ENCODE measurements around the gene USP50. TPM values are rescaled to one million over a fixed set of nuclear protein-coding genes. Genes with fewer than 3 reads are reported as not detected.

USP50 gene
- not detected in 2 replicates for total RNA-seq (2021)
- long read RNA-seq: 0 reads

DNA sequence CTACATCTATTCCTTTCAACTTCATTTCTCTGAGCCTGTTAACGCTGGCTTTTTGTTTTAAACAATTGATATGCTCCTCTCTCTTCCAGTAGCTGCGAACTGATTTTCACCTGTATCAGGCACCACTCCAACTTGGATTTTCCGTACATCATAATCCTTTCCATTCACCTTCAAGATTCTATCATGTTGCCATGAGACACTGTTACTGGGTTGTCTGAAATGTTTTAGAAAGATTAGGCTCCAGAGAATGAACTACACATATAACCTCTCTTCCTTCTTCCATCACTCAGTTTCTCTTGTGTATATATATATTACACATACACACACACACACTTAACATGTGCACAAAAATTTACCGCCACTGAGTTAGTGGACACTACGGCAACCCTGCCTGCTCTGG lies at the start of gene USP50:
USP50 (minus strand) TSS at position 101 of the 400 bp plus-strand sequence. CDS start 141 bp downstream, outside the sequence.
- Histone ChIP-seq H3K14ac (ENCODE audit: insufficient read depth, low read length) (no peak within 1 kb of the TSS), H4K5ac (ENCODE audit: insufficient read length, low read depth, low read length) (no peak within 1 kb of the TSS), H2AK5ac (ENCODE audit: insufficient read length, low read length) (no peak within 1 kb of the TSS), H3K23me2 (ENCODE audit: insufficient read length, low read depth, low read length, poor library complexity, severe bottlenecking) (no peaks in the 10 kb centered on the region), H3K9ac (ENCODE audit: extremely low read depth, insufficient read length, low read length) (no peak within 1 kb of the TSS), H4K20me1 (ENCODE audit: control insufficient read depth, insufficient read depth, insufficient read length) (no peaks in the 10 kb centered on the region), H3T11ph (ENCODE audit: low read length) (no peak within 1 kb of the TSS), H3K56ac (ENCODE audit: insufficient read length, low read depth, low read length) (no peak within 1 kb of the TSS), H2BK12ac (ENCODE audit: insufficient read length, low read depth, low read length) (no peak within 1 kb of the TSS), H3K79me1 (ENCODE audit: insufficient read depth, low read depth, low read length, poor library complexity, severe bottlenecking) (no peaks in the 10 kb centered on the region), H2BK120ac (ENCODE audit: low read depth, low read length, poor library complexity, severe bottlenecking) (no peak within 1 kb of the TSS), H2AFZ (ENCODE audit: low read length) (no peak within 1 kb of the TSS), H3K79me2 (ENCODE audit: insufficient read depth, low read length) (no peaks in the 10 kb centered on the region), H3K23ac (ENCODE audit: insufficient read length, low read depth, low read length) (no peak within 1 kb of the TSS), H2BK5ac (ENCODE audit: insufficient read length, low read length) (no peak within 1 kb of the TSS), H2BK20ac (ENCODE audit: low read depth, low read length, poor library complexity, severe bottlenecking) (no peak within 1 kb of the TSS), H3K4ac (ENCODE audit: low read depth, low read length) (no peak within 1 kb of the TSS), H3K27me3 (ENCODE audit: insufficient read depth, low read length) (no peaks in the 10 kb centered on the region), H3K9me3 (ENCODE audit: control insufficient read depth, low read depth, low read length) (no peaks in the 10 kb centered on the region), H3K18ac (ENCODE audit: insufficient read length, low read depth, low read length) (no peak within 1 kb of the TSS), H3K4me2 (ENCODE audit: insufficient read depth, insufficient read length, low read length) (no peak within 1 kb of the TSS), H4K8ac (replicated peaks; ENCODE audit: insufficient read length, low read depth, low read length) (no peak within 1 kb of the TSS), H4K91ac (ENCODE audit: insufficient read length, low read depth, low read length) (no peak within 1 kb of the TSS), H3K4me1 (ENCODE audit: insufficient read depth, low read length) (no peaks in the 10 kb centered on the region; the same call in 1 of the 2 replicates), H3K27ac (ENCODE audit: insufficient read length, low read depth, low read length) (no peak within 1 kb of the TSS), H2BK15ac (ENCODE audit: low read depth, low read length) (no peak within 1 kb of the TSS)
- Mint-ChIP-seq H3K27me3 (ENCODE audit: low read depth) (peaks cover 2% of the 10 kb centered on the region), H3K27ac (no peak within 1 kb of the TSS), H3K36me3 (ENCODE audit: insufficient read depth in 1 of 3, low read depth in 3 of 3) (no peaks in the 10 kb centered on the region; a peak in 1 of 7 replicates), H3K4me3 (no peak within 1 kb of the TSS), H3K9me3 (no peaks in the 10 kb centered on the region; a peak in 1 of 5 replicates), H3K4me1 (peaks cover 5 to 6% of the 10 kb centered on the region in 2 experiments)
- WGBS (ENCODE audit: extremely low coverage, insufficient read length, low lambda C conversion rate): no CpG with 5 or more reads among the region's 5 CpGs
- TF ChIP-seq, protein P1, sequence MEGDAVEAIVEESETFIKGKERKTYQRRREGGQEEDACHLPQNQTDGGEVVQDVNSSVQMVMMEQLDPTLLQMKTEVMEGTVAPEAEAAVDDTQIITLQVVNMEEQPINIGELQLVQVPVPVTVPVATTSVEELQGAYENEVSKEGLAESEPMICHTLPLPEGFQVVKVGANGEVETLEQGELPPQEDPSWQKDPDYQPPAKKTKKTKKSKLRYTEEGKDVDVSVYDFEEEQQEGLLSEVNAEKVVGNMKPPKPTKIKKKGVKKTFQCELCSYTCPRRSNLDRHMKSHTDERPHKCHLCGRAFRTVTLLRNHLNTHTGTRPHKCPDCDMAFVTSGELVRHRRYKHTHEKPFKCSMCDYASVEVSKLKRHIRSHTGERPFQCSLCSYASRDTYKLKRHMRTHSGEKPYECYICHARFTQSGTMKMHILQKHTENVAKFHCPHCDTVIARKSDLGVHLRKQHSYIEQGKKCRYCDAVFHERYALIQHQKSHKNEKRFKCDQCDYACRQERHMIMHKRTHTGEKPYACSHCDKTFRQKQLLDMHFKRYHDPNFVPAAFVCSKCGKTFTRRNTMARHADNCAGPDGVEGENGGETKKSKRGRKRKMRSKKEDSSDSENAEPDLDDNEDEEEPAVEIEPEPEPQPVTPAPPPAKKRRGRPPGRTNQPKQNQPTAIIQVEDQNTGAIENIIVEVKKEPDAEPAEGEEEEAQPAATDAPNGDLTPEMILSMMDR (conservative IDR thresholded peaks at IDR 0.05): no peak
- no peak for DNase-seq

Data from H9 (cell line).